ENCODE results near the gene ZNF32. TPM values are rescaled to one million over a fixed set of nuclear protein-coding genes. Genes with fewer than 3 reads are reported as not detected.
A peak's percentile ranks its signal among the peaks of the same experiment; 100 is the strongest.

Gene ZNF32
- total RNA-seq, 3 donors from 2014 or later, result 53.1 to 74.3 (median 54.4) TPM

GRCh38 chr10:43689618-43689954, 40.9 kb upstream of the ZNF32 start:
- peak; percentile 32 to 64 for DNase-seq (ENCODE audit: low spot score in 2 of 2)
- Histone ChIP-seq H3K9me3 (no peaks in the 10 kb centered on the region), H3K4me3 (peak overlapping the region; percentile 42 to 76 (median 56)), H3K4me1 (no peaks in the 10 kb centered on the region), H3K27me3 (no peaks in the 10 kb centered on the region), H3K27ac (peak overlapping the region; percentile 82 to 87), H3K36me3 (no peaks in the 10 kb centered on the region)
- intact Hi-C loops (cut with DNase I; ENCODE audit: low total_unique reads), result loop anchor here (10.0 kb wide), 1 partner anchor 625 kb away; no protein-coding TSS in a partner anchor
- TF ChIP-seq POLR2A (IDR thresholded peaks at IDR 0.05), result no peak

DNA sequence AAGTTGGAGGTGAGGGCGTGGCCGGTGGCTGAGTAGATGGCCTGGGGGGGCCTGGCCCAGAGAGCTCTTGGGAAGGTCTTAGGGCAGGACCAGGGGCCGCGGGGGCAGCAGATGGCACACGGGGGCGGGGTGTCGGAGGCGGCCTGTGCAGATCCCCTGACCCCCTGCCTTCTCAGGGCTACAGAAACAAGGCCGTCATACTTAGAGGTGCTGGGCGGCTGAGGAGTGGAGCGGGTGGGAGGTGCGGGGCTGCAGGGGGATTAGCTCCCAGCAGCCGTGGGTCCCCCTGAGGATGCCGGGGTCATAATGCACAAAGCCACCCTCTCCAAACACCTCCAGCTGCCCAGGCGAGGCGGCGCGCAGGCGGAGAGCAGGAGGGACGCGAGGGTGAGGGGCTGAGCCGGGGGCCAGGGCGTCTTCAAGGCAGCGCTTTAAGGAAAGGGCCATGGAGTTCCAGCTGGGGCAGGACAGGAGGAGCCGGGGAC, 40.4 kb upstream of the ZNF32 start:
- peak overlapping the region; percentile 82 to 87 for H3K27ac ChIP-seq
- H3K27me3 ChIP-seq, result no peaks in the 10 kb centered on the region
- intact Hi-C loops (cut with DNase I; ENCODE audit: low total_unique reads), result loop anchor here (10.0 kb wide), 1 partner anchor 626 kb away; no protein-coding TSS in a partner anchor
- no peak for TF ChIP-seq CTCF (IDR thresholded peaks at IDR 0.05)
- TF ChIP-seq POLR2A (IDR thresholded peaks at IDR 0.05), result no peak
- TF ChIP-seq POLR2AphosphoS5 (IDR thresholded peaks at IDR 0.05), result no peak
- peak overlapping the region; percentile 42 to 76 (median 56) for H3K4me3 ChIP-seq
- no peak for DNase-seq (ENCODE audit: low spot score in 2 of 2)
- no peaks in the 10 kb centered on the region for H3K4me1 ChIP-seq
- H3K9me3 ChIP-seq, result no peaks in the 10 kb centered on the region
- no peaks in the 10 kb centered on the region for H3K36me3 ChIP-seq

DNA sequence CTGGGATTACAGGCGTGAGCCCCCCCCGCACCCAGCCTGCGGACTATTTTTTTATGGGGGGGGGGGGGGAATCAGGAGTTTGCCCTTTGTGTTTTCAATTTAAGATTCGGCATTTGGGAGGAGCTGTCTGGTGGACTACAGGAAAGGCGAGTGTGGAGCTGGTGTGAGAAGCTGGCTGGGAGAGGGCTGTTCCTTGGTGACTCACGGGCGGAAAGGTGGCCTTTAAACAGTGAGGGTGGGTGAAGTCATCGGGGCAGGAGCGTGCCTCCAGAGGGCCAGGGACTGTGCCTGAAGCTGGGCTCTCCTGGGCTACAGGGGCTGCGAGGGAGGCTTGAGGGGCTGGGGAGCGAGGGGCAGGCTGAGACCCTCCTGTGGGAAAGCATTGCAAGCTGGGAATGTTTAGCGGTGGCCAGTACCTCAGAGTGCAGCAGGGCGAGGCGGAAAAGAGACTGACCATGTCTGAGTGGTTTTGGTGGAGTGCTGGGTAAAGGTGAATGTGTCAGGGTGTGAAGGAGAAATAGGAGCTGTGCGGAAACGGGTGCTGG, 39.7 kb upstream of the ZNF32 start:
- no peaks in the 10 kb centered on the region for H3K4me1 ChIP-seq
- H3K27me3 ChIP-seq, result no peaks in the 10 kb centered on the region
- H3K36me3 ChIP-seq, result no peaks in the 10 kb centered on the region
- DNase-seq (ENCODE audit: low spot score in 2 of 2), result no peak
- H3K9me3 ChIP-seq, result no peaks in the 10 kb centered on the region
- no peak overlapping the region for H3K27ac ChIP-seq
- intact Hi-C loops (cut with DNase I; ENCODE audit: low total_unique reads), result loop anchor here (10.0 kb wide), 1 partner anchor 626 kb away; no protein-coding TSS in a partner anchor
- TF ChIP-seq POLR2AphosphoS5 (IDR thresholded peaks at IDR 0.05) (no peak), POLR2A (IDR thresholded peaks at IDR 0.05) (no peak), CTCF (IDR thresholded peaks at IDR 0.05) (no peak)
- H3K4me3 ChIP-seq, result no peak overlapping the region

GRCh38 chr10:43687373-43687772, 38.7 kb upstream of the ZNF32 start:
- no peaks in the 10 kb centered on the region for H3K9me3 ChIP-seq
- DNase-seq (ENCODE audit: low spot score in 2 of 2), result no peak
- no peaks in the 10 kb centered on the region for H3K4me1 ChIP-seq
- intact Hi-C loops (cut with DNase I; ENCODE audit: low total_unique reads), result loop anchor here (10.0 kb wide), 1 partner anchor 627 kb away; no protein-coding TSS in a partner anchor
- no peaks in the 10 kb centered on the region for H3K27me3 ChIP-seq
- no peak overlapping the region for H3K4me3 ChIP-seq
- no peak for TF ChIP-seq CTCF (IDR thresholded peaks at IDR 0.05)
- no peak overlapping the region for H3K27ac ChIP-seq
- no peaks in the 10 kb centered on the region for H3K36me3 ChIP-seq

DNA sequence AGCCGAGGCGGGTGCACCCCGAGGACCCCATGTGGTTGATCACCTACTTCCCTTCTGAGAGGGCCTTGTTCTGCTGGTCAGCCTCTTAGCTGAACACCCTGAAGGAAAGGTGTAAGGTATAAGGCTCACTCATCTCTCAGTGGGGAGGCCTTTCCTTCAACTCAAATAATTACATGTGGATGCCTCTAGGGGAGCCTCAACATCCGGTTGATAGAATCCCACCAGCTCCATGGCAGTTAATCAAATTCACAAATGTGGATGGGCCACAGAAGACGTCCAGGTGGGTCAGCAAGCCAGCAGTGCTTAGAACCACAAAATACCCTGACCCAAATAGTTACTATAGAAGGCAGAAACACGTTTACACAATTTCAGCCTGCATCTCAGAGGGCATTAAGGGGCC, 37.7 kb upstream of the ZNF32 start:
- Histone ChIP-seq H3K27ac (no peak overlapping the region), H3K36me3 (no peaks in the 10 kb centered on the region), H3K4me1 (no peaks in the 10 kb centered on the region), H3K27me3 (no peaks in the 10 kb centered on the region), H3K9me3 (no peaks in the 10 kb centered on the region), H3K4me3 (no peak overlapping the region)
- TF ChIP-seq POLR2AphosphoS5 (IDR thresholded peaks at IDR 0.05) (no peak), CTCF (IDR thresholded peaks at IDR 0.05) (no peak), POLR2A (IDR thresholded peaks at IDR 0.05) (no peak)
- no peak for DNase-seq (ENCODE audit: low spot score in 2 of 2)
- intact Hi-C loops (cut with DNase I; ENCODE audit: low total_unique reads), result loop anchor here (10.0 kb wide), 1 partner anchor 628 kb away; no protein-coding TSS in a partner anchor

Measured in breast epithelium (tissue), 4 donors.